ENCODE data around the gene ANKZF1. TPM values are rescaled to one million over a fixed set of nuclear protein-coding genes. Genes with fewer than 3 reads are reported as not detected.

ANKZF1 gene
- total and polyA plus RNA-seq, 10 of the 15 experiments (the other 5 are each of a cell fraction or from before 2014, with no cell fraction given) = 3.1 to 104 (median 35.0) TPM

DNA sequence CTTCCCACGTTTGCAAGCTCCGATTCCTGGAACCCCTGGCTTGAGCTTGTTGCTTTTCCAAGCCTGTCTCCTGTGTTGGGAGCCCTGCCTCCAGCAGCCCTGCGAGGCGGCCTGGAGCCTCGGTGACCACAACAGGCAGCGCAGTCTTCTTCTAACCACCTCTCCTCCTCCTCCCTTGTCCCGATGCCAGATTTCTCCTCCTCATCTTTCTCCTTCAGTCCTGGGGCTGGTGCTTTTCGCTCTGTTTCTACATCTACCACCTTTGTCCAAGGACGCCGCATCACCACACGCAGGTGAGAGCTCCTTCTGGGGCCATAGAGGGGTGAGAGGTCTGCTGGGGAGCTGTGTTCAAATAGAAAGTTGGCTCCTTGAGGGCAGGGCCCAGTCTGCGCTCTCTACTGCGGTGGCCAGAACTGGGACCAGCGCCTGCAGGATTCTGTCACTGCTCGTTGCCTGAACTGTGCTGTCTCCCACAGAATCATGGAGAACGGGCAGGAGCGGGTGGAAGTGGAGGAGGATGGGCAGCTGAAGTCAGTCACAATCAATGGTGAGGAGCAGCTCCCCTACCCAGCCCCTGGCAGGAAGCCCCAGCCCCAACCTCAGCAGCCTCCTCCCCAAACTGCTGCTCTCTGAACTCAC lies 53.5 kb downstream of the ANKZF1 start:
- TF ChIP-seq SMAD1 (IDR thresholded peaks at IDR 0.05; ENCODE audit: low read depth, partially characterized antibody) = no peak
- no peak for TF ChIP-seq ZBED1 (IDR thresholded peaks at IDR 0.05; ENCODE audit: borderline replicate concordance)
- H3K27me3 ChIP-seq (replicated peaks in 1 of 2; ENCODE audit: control insufficient read depth in 2 of 2, insufficient read depth in 2 of 2, low read length in 1 of 2) = no peaks in the 10 kb centered on the region
- ATAC-seq (no peak), DNase-seq (ENCODE audit: low read depth, low spot score) (no peak), FAIRE-seq (no peak)
- ChIA-PET POLR2A (no interaction called here), RAD21 (ENCODE audit: unreplicated experiment) (no interaction called here), CTCF (interaction anchor here (1.1 to 13.5 kb wide), 3 partner anchors 10 to 124 kb away, joined by 3 to 257 read pairs (median 6); no protein-coding TSS in a partner anchor), SMC1A (ENCODE audit: uncharacterized antibody, unreplicated experiment) (interaction anchor here (0.7 to 8.8 kb wide), 2 partner anchors 10 to 53 kb away, joined by 3 to 96 read pairs; partner anchors contain the start of genes ANKZF1 and ATG9A)
- H3K9me3 ChIP-seq (replicated peaks; ENCODE audit: control insufficient read depth, insufficient read depth, low read length) = no peaks in the 10 kb centered on the region
- H3K27ac ChIP-seq (ENCODE audit: control insufficient read depth, insufficient read depth) = no peak overlapping the region
- intact Hi-C loops (cut with micrococcal nuclease; ENCODE audit: unreplicated experiment) (no loop called here), in situ Hi-C loops (cut with MboI) (no loop called here)
- H3K4me3 ChIP-seq = no peak overlapping the region
- peaks cover 6% of the 10 kb centered on the region for H3K79me2 ChIP-seq (ENCODE audit: control insufficient read depth, insufficient read depth, low read length)
- no TSS peak for BruUV-seq (replicated peaks)
- no peak overlapping the region for H2AFZ ChIP-seq (ENCODE audit: control insufficient read depth, low read depth, low read length)
- peaks cover 20% of the 10 kb centered on the region for H3K4me1 ChIP-seq (ENCODE audit: control insufficient read depth, insufficient read depth, low read length)
- WGBS (ENCODE audit: insufficient coverage, insufficient replicate concordance, low lambda C conversion rate, missing lambda C conversion rate) = 94% methylated on average over 12 of the region's 17 CpGs
- no peak overlapping the region for H3K9ac ChIP-seq (ENCODE audit: control insufficient read depth, insufficient read depth, low read length)
- H3K4me2 ChIP-seq (ENCODE audit: control insufficient read depth, insufficient read depth) = no peak overlapping the region
- H3K36me3 ChIP-seq (ENCODE audit: control insufficient read depth in 2 of 2, insufficient read depth in 2 of 2, low read length in 1 of 2) = no peaks in the 10 kb centered on the region; a peak in 1 of 4 replicates
- H4K20me1 ChIP-seq (ENCODE audit: control insufficient read depth, insufficient read depth) = no peaks in the 10 kb centered on the region

GRCh38 chr2:219284501-219285372 lies 55.1 kb downstream of the ANKZF1 start:
- DNase-seq (ENCODE audit: low read depth, low spot score) (no peak), ATAC-seq (no peak), FAIRE-seq (no peak)
- no peaks in the 10 kb centered on the region for H3K9me3 ChIP-seq (replicated peaks; ENCODE audit: control insufficient read depth, insufficient read depth, low read length)
- RAD21 ChIA-PET (ENCODE audit: unreplicated experiment) = no interaction called here
- H3K27ac ChIP-seq (ENCODE audit: control insufficient read depth, insufficient read depth) = no peak overlapping the region
- no TSS peak for BruUV-seq (replicated peaks)
- CTCF ChIA-PET = interaction anchor here (1.0 to 13.5 kb wide), 4 partner anchors 9 to 406 kb away, joined by 3 to 257 read pairs (median 4); no protein-coding TSS in a partner anchor
- no peaks in the 10 kb centered on the region for H4K20me1 ChIP-seq (ENCODE audit: control insufficient read depth, insufficient read depth)
- no peaks in the 10 kb centered on the region for H3K27me3 ChIP-seq (replicated peaks in 1 of 2; ENCODE audit: control insufficient read depth in 2 of 2, insufficient read depth in 2 of 2, low read length in 1 of 2)
- in situ Hi-C loops (cut with MboI) = no loop called here
- POLR2A ChIA-PET = interaction anchor here (1.0 kb wide), 1 partner anchor 10 kb away, joined by 3 read pairs; no protein-coding TSS in a partner anchor
- H3K36me3 ChIP-seq (ENCODE audit: control insufficient read depth in 2 of 2, insufficient read depth in 2 of 2, low read length in 1 of 2) = no peaks in the 10 kb centered on the region; a peak in 1 of 4 replicates
- peaks cover 4% of the 10 kb centered on the region for H3K79me2 ChIP-seq (ENCODE audit: control insufficient read depth, insufficient read depth, low read length)
- H3K9ac ChIP-seq (ENCODE audit: control insufficient read depth, insufficient read depth, low read length) = no peak overlapping the region
- SMC1A ChIA-PET (ENCODE audit: uncharacterized antibody, unreplicated experiment) = interaction anchor here (8.8 kb wide), 1 partner anchor 8 kb away, joined by 96 read pairs; no protein-coding TSS in a partner anchor
- WGBS (ENCODE audit: insufficient coverage, insufficient replicate concordance, low lambda C conversion rate, missing lambda C conversion rate) = 97% methylated on average over 14 of the region's 16 CpGs
- H3K4me3 ChIP-seq = no peak overlapping the region
- intact Hi-C loops (cut with micrococcal nuclease; ENCODE audit: unreplicated experiment) = no loop called here
- peaks cover 10% of the 10 kb centered on the region for H3K4me1 ChIP-seq (ENCODE audit: control insufficient read depth, insufficient read depth, low read length)
- no peak overlapping the region for H3K4me2 ChIP-seq (ENCODE audit: control insufficient read depth, insufficient read depth)
- no peak overlapping the region for H2AFZ ChIP-seq (ENCODE audit: control insufficient read depth, low read depth, low read length)
- TF ChIP-seq PKNOX1 (IDR thresholded peaks at IDR 0.05) = no peak
- no peak for TF ChIP-seq RELA (IDR thresholded peaks at IDR 0.05; ENCODE audit: borderline replicate concordance, partially characterized antibody)
- TF ChIP-seq, protein P1, sequence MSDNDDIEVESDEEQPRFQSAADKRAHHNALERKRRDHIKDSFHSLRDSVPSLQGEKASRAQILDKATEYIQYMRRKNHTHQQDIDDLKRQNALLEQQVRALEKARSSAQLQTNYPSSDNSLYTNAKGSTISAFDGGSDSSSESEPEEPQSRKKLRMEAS (IDR thresholded peaks at IDR 0.05; ENCODE audit: low read depth, low read length) = no peak
- TF ChIP-seq SPI1 (IDR thresholded peaks at IDR 0.05; ENCODE audit: borderline replicate concordance, insufficient read depth, low read depth, low read length) = no peak
- TF ChIP-seq CBX3 (IDR thresholded peaks at IDR 0.05; ENCODE audit: borderline replicate concordance, low read depth) = no peak
- no peak for TF ChIP-seq ZSCAN29 (IDR thresholded peaks at IDR 0.05)
- TF ChIP-seq LARP7 (IDR thresholded peaks at IDR 0.05) = no peak
- no peak for TF ChIP-seq PAX5 (IDR thresholded peaks at IDR 0.05; ENCODE audit: borderline replicate concordance, low read depth, low read length)
- no peak for TF ChIP-seq NFXL1 (IDR thresholded peaks at IDR 0.05; ENCODE audit: borderline replicate concordance)
- TF ChIP-seq BMI1 (IDR thresholded peaks at IDR 0.05; ENCODE audit: borderline replicate concordance) = no peak
- TF ChIP-seq HCFC1 (IDR thresholded peaks at IDR 0.05; ENCODE audit: low read length) = no peak
- TF ChIP-seq ATF7 (IDR thresholded peaks at IDR 0.05; ENCODE audit: low read depth) = no peak
- no peak for TF ChIP-seq ZNF622 (IDR thresholded peaks at IDR 0.05)
- no peak for TF ChIP-seq TBL1XR1 (IDR thresholded peaks at IDR 0.05; ENCODE audit: low read depth, low read length)
